AG04449 (cell line): ENCODE results near the gene TWIST2.

Experiments used
- CTCF ChIA-PET: fragments of 350-600 bp; formaldehyde crosslinking; extraction: SDS; loops from one replicate; lab custom pipeline; 2021; ENCODE audit warnings: antibody characterized with exemption; lab: Yijun Ruan, JAX
- POLR2A ChIA-PET: fragments of 400-600, 350-600 bp; formaldehyde crosslinking; extraction: SDS; loops from one replicate; lab custom pipeline; 2020; ENCODE audit warnings: antibody characterized with exemption, inconsistent platforms; lab: Yijun Ruan, JAX
- DNase-seq: peaks from one replicate; pipeline ENCODE4 v3.0.0-alpha.2; 2010; ENCODE audit warnings: low read depth, low spot score
- H3K4me3 ChIP-seq: 2 replicates; pipeline ENCODE4 v1.5.1; 2011; ENCODE audit warnings: low read depth, mild to moderate bottlenecking, control low read depth, low read length
- TF ChIP-seq, protein P1 (sequence below): IDR thresholded peaks from one replicate; pipeline ENCODE4 v1.5.1; 2011; ENCODE audit warnings: mild to moderate bottlenecking, moderate library complexity, low read length, control low read depth, inconsistent platforms; ENCODE audit not compliant: insufficient read depth; ENCODE audit errors: missing control alignments

TWIST2 gene

DNA sequence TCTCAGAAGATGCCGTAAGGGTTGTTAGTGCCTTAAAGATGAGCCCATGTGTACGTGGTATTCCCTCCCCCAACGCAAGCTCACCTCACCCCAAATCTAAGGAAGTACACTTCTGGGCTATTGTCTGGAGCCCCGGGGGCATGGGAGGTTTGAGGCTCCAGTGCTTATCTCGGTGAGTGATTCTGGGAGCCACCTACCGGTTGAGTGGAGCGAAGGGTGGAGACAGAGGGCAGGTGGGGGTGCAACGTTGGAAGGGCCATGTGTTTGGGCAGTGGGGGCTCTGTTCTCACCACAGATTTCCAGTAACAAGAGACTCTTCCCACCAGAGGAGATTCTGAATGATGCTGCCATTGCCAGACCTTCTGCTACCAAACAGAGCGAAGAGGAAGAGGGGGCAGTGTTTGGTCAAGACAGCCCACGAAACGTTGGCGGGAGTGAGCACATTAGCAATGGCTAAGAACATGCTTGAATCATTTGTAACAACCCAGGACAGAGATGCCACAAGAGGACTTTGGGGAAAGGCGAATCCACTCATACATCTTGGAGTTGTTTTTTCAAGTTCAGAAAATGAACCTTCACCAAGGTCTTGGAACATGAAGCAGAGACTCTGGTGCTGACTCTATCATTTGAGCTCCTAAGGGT lies 38.7 kb downstream of the TWIST2 start:
- no peak overlapping the region for H3K4me3 ChIP-seq
- POLR2A ChIA-PET, result no interaction called here
- CTCF ChIA-PET, result interaction anchor here (0.6 to 1.4 kb wide), 3 partner anchors 13 to 415 kb away, joined by 3 to 4 read pairs (median 4); no protein-coding TSS in a partner anchor
- TF ChIP-seq, protein P1, sequence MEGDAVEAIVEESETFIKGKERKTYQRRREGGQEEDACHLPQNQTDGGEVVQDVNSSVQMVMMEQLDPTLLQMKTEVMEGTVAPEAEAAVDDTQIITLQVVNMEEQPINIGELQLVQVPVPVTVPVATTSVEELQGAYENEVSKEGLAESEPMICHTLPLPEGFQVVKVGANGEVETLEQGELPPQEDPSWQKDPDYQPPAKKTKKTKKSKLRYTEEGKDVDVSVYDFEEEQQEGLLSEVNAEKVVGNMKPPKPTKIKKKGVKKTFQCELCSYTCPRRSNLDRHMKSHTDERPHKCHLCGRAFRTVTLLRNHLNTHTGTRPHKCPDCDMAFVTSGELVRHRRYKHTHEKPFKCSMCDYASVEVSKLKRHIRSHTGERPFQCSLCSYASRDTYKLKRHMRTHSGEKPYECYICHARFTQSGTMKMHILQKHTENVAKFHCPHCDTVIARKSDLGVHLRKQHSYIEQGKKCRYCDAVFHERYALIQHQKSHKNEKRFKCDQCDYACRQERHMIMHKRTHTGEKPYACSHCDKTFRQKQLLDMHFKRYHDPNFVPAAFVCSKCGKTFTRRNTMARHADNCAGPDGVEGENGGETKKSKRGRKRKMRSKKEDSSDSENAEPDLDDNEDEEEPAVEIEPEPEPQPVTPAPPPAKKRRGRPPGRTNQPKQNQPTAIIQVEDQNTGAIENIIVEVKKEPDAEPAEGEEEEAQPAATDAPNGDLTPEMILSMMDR, result no peak
- DNase-seq, result no peak

DNA sequence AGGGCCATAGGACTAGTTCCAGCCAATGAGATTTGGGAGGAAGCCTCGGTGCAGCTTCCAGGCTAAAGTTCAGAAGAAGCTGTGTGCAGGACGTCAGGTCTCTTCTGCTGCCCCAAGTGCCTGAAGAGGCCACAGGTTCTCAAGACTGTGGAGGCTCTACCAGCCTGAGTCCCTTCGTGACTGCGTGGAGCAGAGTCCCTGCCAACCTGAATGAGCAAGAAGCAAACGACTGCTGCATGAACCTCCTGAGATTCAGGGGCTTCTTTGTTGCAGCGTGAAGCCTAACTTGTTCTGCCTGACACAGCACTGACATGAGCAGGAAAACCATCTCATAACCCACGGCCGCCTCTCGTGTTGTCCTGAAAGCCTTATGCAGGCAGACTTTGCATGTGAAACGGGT lies 39.7 kb downstream of the TWIST2 start:
- no peak for DNase-seq
- H3K4me3 ChIP-seq, result no peak overlapping the region
- CTCF ChIA-PET, result interaction anchor here (0.8 to 1.1 kb wide), 3 partner anchors 13 to 87 kb away, joined by 3 read pairs; no protein-coding TSS in a partner anchor
- TF ChIP-seq, protein P1, result no peak
- POLR2A ChIA-PET, result no interaction called here

DNA sequence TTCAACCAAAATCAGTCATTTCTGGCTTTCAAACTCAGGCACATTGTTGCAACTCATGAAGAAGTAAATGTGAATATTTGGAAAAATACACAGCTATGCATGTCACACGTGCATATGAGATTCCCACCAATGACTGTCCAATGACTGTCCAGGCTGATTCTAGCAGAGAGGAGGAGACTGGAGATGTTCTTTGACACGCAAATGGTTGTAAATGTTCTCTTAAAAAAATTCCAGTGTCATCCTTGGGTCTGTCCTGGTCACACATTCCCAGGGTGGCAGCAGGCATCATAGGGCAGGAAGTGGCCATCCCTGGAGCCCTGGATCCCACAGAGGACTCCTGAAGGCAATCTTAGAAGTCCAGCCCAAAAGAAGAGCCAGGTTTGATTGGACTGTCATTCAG lies 40.9 kb downstream of the TWIST2 start:
- ChIA-PET POLR2A (no interaction called here), CTCF (interaction anchor here (1.1 kb wide), 1 partner anchor 12 kb away, joined by 3 read pairs; no protein-coding TSS in a partner anchor)
- no peak overlapping the region for H3K4me3 ChIP-seq

GRCh38 chr2:238890131-238890530 lies 42.2 kb downstream of the TWIST2 start:
- POLR2A ChIA-PET, result interaction anchor here (0.6 kb wide), 1 partner anchor 1377 kb away, joined by 3 read pairs; no protein-coding TSS in a partner anchor

More for the DNA sequence above, 40.9 kb downstream of the TWIST2 start:
- no peak for DNase-seq
- TF ChIP-seq, protein P1, result no peak

DNA sequence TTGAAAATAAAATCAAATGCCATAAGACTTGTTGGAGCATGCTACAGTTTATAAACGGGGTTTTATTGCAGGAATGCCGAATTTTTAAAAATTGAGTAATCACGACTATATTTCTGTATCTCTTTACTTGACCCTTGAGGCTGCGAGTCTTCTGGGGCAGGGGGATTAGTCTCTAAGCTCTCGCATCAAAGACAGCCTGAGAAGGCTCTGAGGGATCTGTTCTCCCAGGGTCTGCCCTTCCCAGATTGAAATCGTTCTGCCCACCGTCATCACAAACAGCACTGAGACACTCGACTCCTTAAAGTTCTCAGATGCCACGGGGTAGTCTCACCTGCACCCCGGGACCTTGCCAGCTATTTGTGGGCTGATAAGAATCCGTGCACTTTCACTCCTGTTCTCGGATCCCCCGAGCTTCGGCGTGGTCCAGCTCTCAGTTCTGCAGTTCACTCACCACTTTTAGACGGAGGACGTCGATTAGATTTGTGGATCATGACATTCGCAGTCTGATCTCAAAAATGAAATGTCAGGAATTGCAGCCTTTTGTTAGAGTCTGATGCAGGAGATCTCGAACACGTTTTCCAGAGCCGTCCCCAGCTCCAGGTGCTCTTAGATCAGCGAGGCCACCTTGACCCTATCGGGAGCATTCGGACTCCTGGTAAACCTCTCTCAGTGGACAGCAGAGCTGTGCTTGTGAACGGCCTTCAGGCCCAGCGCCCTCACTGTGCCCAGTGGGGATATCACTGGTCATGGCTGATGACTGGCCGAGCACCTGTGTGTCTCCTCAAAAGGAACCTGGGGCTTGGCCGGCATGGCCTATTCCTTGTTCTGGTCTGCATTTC lies 43.0 kb downstream of the TWIST2 start:
- no peak overlapping the region for H3K4me3 ChIP-seq
- no peak for DNase-seq
- ChIA-PET CTCF (interaction anchor here (0.7 kb wide), 1 partner anchor 82 kb away, joined by 3 read pairs; no protein-coding TSS in a partner anchor), POLR2A (no interaction called here)
- TF ChIP-seq, protein P1, result no peak

More at GRCh38 chr2:238890131-238890530, 42.2 kb downstream of the TWIST2 start:
- CTCF ChIA-PET, result no interaction called here
- H3K4me3 ChIP-seq, result no peak overlapping the region
- DNase-seq, result no peak
- TF ChIP-seq, protein P1, result no peak

GRCh38 chr2:238891457-238892203 lies 43.7 kb downstream of the TWIST2 start:
- ChIA-PET CTCF (no interaction called here), POLR2A (no interaction called here)
- DNase-seq, result no peak
- TF ChIP-seq, protein P1, result no peak
- H3K4me3 ChIP-seq, result no peak overlapping the region
